ENCODE measurements around the gene DMD. TPM values are rescaled to one million over a fixed set of nuclear protein-coding genes. Genes with fewer than 3 reads are reported as not detected.

DMD gene
- polyA plus RNA-seq, 1 donor from 2014 or later = 21.6 TPM

DNA sequence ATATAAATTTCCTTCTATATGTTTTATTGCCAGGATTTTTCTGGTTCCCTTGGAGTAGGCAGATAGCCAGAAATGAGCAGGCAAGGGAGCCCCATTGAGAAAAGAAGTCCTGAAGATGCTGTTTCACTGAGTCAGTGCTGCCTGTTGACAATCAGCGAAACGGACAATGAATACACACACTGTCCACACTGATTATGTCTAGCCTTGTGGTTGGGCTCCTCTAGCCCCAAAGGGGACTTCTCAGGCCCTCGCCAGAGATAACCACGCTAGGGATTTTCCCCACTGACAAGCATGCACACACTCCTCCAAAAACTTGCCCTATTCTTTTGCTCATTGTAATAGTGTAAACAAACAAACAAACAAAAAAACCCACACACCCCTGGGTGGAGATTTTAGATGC, 369.3 kb downstream of the DMD start:
- Histone ChIP-seq H3K27ac (ENCODE audit: low read length) (no peak overlapping the region), H4K20me1 (ENCODE audit: insufficient read depth) (no peaks in the 10 kb centered on the region), H3K27me3 (ENCODE audit: insufficient read depth, low read depth, low read length) (no peaks in the 10 kb centered on the region), H3K9ac (ENCODE audit: low read length) (no peak overlapping the region), H2AFZ (ENCODE audit: low read depth, low read length) (no peak overlapping the region), H3F3A (ENCODE audit: insufficient read depth, low read length, poor library complexity, severe bottlenecking) (no peaks in the 10 kb centered on the region), H3K9me2 (ENCODE audit: insufficient read depth, low read length) (no peaks in the 10 kb centered on the region), H3K4me3 (ENCODE audit: low read length) (no peak overlapping the region), H3K4me2 (ENCODE audit: low read length) (no peak overlapping the region), H3K79me2 (replicated peaks; ENCODE audit: insufficient read depth, low read length) (no peaks in the 10 kb centered on the region), H3K36me3 (ENCODE audit: insufficient read depth, low read length) (no peaks in the 10 kb centered on the region), H3K9me3 (ENCODE audit: low read length) (no peaks in the 10 kb centered on the region)
- TF ChIP-seq EP300 (conservative IDR thresholded peaks at IDR 0.05; ENCODE audit: poor library complexity, severe bottlenecking) (no peak), RAD21 (conservative IDR thresholded peaks at IDR 0.05) (no peak), TAF1 (IDR thresholded peaks at IDR 0.05; ENCODE audit: low read depth) (no peak), EZH2 (IDR thresholded peaks at IDR 0.05; ENCODE audit: borderline replicate concordance, insufficient read depth, low read length, poor library complexity, severe bottlenecking) (no peak), POLR2AphosphoS5 (IDR thresholded peaks at IDR 0.05) (no peak), MXI1 (conservative IDR thresholded peaks at IDR 0.05; ENCODE audit: poor library complexity, severe bottlenecking) (no peak)
- TF ChIP-seq, protein P1, sequence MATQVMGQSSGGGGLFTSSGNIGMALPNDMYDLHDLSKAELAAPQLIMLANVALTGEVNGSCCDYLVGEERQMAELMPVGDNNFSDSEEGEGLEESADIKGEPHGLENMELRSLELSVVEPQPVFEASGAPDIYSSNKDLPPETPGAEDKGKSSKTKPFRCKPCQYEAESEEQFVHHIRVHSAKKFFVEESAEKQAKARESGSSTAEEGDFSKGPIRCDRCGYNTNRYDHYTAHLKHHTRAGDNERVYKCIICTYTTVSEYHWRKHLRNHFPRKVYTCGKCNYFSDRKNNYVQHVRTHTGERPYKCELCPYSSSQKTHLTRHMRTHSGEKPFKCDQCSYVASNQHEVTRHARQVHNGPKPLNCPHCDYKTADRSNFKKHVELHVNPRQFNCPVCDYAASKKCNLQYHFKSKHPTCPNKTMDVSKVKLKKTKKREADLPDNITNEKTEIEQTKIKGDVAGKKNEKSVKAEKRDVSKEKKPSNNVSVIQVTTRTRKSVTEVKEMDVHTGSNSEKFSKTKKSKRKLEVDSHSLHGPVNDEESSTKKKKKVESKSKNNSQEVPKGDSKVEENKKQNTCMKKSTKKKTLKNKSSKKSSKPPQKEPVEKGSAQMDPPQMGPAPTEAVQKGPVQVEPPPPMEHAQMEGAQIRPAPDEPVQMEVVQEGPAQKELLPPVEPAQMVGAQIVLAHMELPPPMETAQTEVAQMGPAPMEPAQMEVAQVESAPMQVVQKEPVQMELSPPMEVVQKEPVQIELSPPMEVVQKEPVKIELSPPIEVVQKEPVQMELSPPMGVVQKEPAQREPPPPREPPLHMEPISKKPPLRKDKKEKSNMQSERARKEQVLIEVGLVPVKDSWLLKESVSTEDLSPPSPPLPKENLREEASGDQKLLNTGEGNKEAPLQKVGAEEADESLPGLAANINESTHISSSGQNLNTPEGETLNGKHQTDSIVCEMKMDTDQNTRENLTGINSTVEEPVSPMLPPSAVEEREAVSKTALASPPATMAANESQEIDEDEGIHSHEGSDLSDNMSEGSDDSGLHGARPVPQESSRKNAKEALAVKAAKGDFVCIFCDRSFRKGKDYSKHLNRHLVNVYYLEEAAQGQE (IDR thresholded peaks at IDR 0.05; ENCODE audit: borderline replicate concordance) = no peak
- TF ChIP-seq, protein P2, sequence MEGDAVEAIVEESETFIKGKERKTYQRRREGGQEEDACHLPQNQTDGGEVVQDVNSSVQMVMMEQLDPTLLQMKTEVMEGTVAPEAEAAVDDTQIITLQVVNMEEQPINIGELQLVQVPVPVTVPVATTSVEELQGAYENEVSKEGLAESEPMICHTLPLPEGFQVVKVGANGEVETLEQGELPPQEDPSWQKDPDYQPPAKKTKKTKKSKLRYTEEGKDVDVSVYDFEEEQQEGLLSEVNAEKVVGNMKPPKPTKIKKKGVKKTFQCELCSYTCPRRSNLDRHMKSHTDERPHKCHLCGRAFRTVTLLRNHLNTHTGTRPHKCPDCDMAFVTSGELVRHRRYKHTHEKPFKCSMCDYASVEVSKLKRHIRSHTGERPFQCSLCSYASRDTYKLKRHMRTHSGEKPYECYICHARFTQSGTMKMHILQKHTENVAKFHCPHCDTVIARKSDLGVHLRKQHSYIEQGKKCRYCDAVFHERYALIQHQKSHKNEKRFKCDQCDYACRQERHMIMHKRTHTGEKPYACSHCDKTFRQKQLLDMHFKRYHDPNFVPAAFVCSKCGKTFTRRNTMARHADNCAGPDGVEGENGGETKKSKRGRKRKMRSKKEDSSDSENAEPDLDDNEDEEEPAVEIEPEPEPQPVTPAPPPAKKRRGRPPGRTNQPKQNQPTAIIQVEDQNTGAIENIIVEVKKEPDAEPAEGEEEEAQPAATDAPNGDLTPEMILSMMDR (IDR thresholded peaks at IDR 0.05; ENCODE audit: poor library complexity, severe bottlenecking) = no peak

GRCh38 chrX:32839781-32840180, 371.6 kb downstream of the DMD start:
- no peaks in the 10 kb centered on the region for H4K20me1 ChIP-seq (ENCODE audit: insufficient read depth)
- no peaks in the 10 kb centered on the region for H3K79me2 ChIP-seq (replicated peaks; ENCODE audit: insufficient read depth, low read length)
- no peak overlapping the region for H3K4me2 ChIP-seq (ENCODE audit: low read length)
- no peaks in the 10 kb centered on the region for H3F3A ChIP-seq (ENCODE audit: insufficient read depth, low read length, poor library complexity, severe bottlenecking)
- no peak overlapping the region for H3K9ac ChIP-seq (ENCODE audit: low read length)
- H3K27ac ChIP-seq (ENCODE audit: low read length) = no peak overlapping the region
- H3K27me3 ChIP-seq (ENCODE audit: insufficient read depth, low read depth, low read length) = no peaks in the 10 kb centered on the region
- H3K9me3 ChIP-seq (ENCODE audit: low read length) = no peaks in the 10 kb centered on the region
- TF ChIP-seq TAF1 (IDR thresholded peaks at IDR 0.05; ENCODE audit: low read depth) (no peak), MXI1 (conservative IDR thresholded peaks at IDR 0.05; ENCODE audit: poor library complexity, severe bottlenecking) (no peak), SMC3 (conservative IDR thresholded peaks at IDR 0.05; ENCODE audit: poor library complexity) (no peak), EZH2 (IDR thresholded peaks at IDR 0.05; ENCODE audit: borderline replicate concordance, insufficient read depth, low read length, poor library complexity, severe bottlenecking) (no peak), POLR2AphosphoS5 (IDR thresholded peaks at IDR 0.05) (no peak), EP300 (conservative IDR thresholded peaks at IDR 0.05; ENCODE audit: poor library complexity, severe bottlenecking) (no peak), RAD21 (conservative IDR thresholded peaks at IDR 0.05) (no peak)
- TF ChIP-seq, protein P2 (IDR thresholded peaks at IDR 0.05; ENCODE audit: poor library complexity, severe bottlenecking) = no peak
- TF ChIP-seq, protein P1 (IDR thresholded peaks at IDR 0.05; ENCODE audit: borderline replicate concordance) = no peak
- no peaks in the 10 kb centered on the region for H3K36me3 ChIP-seq (ENCODE audit: insufficient read depth, low read length)
- H3K9me2 ChIP-seq (ENCODE audit: insufficient read depth, low read length) = no peaks in the 10 kb centered on the region
- H3K4me3 ChIP-seq (ENCODE audit: low read length) = no peak overlapping the region
- no peak overlapping the region for H2AFZ ChIP-seq (ENCODE audit: low read depth, low read length)
